HFF-Myc (cell line): ENCODE measurements around the gene GAS6.

Experiments
- DNase-seq: peaks from one replicate; pipeline ENCODE4 v3.0.0-alpha.2; 2011; ENCODE audit warnings: low read depth; ENCODE audit errors: extremely low read depth
- H3K4me3 ChIP-seq: replicated peaks from 2 replicates; pipeline ENCODE4 v1.5.1; 2011; ENCODE audit warnings: low read depth, mild to moderate bottlenecking, control low read depth, low read length
- CTCF ChIP-seq: IDR thresholded peaks from 2 replicates; pipeline ENCODE4 v1.5.1; 2012; ENCODE audit warnings: mild to moderate bottlenecking, low read depth, low read length, control low read depth; ENCODE audit errors: missing control alignments

The GAS6 gene

GRCh38 chr13:113840541-113841352 is 23.1 kb downstream of the GAS6 start:
- TF ChIP-seq CTCF, result no peak
- no peak overlapping the region for H3K4me3 ChIP-seq
- DNase-seq, result no peak

- TF ChIP-seq CTCF, result no peak
- H3K4me3 ChIP-seq, result peak overlapping the region; percentile 49
- no peak for DNase-seq
Observed at GRCh38 chr13:113839536-113840204, 24.2 kb downstream of the GAS6 start.

- peak overlapping the region; percentile 49 for H3K4me3 ChIP-seq
- TF ChIP-seq CTCF, result no peak
- DNase-seq, result no peak
Observed at GRCh38 chr13:113838711-113839201, 25.1 kb downstream of the GAS6 start.

- peak; percentile 94 for DNase-seq
- peak overlapping the region; percentile 49 for H3K4me3 ChIP-seq
- no peak for TF ChIP-seq CTCF
Observed at GRCh38 chr13:113837560-113838355, 26.1 kb downstream of the GAS6 start.

GRCh38 chr13:113836768-113837559 is 26.9 kb downstream of the GAS6 start:
- DNase-seq, result peak; percentile 79
- TF ChIP-seq CTCF, result no peak
- H3K4me3 ChIP-seq, result peak overlapping the region; percentile 49

- DNase-seq, result peak; percentile 96
- no peak overlapping the region for H3K4me3 ChIP-seq
- TF ChIP-seq CTCF, result peak; percentile 6
Observed at GRCh38 chr13:113835461-113836270, 28.2 kb downstream of the GAS6 start.
